Omental fat pad (tissue), 4 donors: Measurements from ENCODE around the gene ADGRG6. TPM values are rescaled to one million over a fixed set of nuclear protein-coding genes. Genes with fewer than 3 reads are reported as not detected.

Experiments used
- ATAC-seq: fragments of 150-250 bp; one replicate; pipeline ENCODE4 v1.9.1; 2016; ENCODE audit warnings: mild to moderate bottlenecking, moderate library complexity; ENCODE audit not compliant: low FRiP score
- DNase-seq: peaks from one replicate; pipeline ENCODE4 v3.0.0-alpha.2; 2019; ENCODE audit warnings: low spot score
- total RNA-seq, 4 donors: library from RNA; depleted of rRNA; stranded (reverse); fragments of >200 nt; gene quantifications; one replicate each; pipeline ENCODE4 v1.1.0, GENCODE V29; 2016
- TF ChIP-seq, protein P1 (sequence below), 3 donors: fragments of 450-650 bp; IDR thresholded peaks; one replicate each; pipeline ENCODE4 v1.5.1; 2016 to 2017; ENCODE audit warnings: antibody characterized with exemption in 3 of 3, mild to moderate bottlenecking in 3 of 3, moderate library complexity in 2 of 3

ADGRG6 gene
- total RNA-seq, 4 donors from 2014 or later, result 28.5 to 68.6 (median 42.7) TPM

DNA sequence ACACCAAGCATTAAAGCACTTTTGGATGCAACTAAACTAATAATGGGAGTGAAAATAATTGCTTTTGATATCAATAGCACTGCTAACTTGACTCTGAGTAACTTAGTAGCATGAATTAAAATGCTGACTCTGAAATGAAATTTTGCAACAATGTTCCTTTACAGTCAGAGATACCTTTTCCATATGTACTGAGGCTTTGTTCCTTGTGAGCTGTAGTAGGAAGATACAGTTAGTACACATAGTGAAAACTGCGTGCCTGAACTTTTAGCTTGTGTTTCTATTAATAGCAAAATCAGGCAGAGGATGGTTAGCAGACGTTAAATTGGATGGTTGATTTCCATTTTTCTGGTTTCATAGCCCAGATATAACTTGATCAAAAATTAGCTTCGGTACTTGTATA is 18.6 kb downstream of the ADGRG6 start:
- TF ChIP-seq, protein P1, sequence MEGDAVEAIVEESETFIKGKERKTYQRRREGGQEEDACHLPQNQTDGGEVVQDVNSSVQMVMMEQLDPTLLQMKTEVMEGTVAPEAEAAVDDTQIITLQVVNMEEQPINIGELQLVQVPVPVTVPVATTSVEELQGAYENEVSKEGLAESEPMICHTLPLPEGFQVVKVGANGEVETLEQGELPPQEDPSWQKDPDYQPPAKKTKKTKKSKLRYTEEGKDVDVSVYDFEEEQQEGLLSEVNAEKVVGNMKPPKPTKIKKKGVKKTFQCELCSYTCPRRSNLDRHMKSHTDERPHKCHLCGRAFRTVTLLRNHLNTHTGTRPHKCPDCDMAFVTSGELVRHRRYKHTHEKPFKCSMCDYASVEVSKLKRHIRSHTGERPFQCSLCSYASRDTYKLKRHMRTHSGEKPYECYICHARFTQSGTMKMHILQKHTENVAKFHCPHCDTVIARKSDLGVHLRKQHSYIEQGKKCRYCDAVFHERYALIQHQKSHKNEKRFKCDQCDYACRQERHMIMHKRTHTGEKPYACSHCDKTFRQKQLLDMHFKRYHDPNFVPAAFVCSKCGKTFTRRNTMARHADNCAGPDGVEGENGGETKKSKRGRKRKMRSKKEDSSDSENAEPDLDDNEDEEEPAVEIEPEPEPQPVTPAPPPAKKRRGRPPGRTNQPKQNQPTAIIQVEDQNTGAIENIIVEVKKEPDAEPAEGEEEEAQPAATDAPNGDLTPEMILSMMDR (IDR thresholded peaks at IDR 0.05), result no peak
- no peak for DNase-seq
- no peak for ATAC-seq

DNA sequence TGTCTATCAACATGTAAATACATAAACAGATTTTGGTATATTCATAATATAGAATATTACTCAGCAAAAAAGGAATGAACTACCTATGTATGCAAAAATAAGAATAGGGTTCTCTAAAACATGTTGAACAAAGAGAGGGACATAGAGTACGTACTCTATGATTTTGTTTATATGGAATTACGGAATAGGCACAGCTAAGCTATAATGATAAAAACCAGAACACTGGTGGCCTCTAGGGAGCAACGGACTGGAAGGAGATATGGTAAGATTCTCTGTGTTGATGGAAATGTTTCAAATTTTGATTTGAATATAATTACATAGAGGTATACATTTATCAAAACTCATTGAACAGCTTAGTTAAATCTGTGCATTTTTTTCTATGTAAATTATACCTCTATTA is 19.6 kb downstream of the ADGRG6 start:
- TF ChIP-seq, protein P1 (IDR thresholded peaks at IDR 0.05), result no peak
- no peak for ATAC-seq
- no peak for DNase-seq

DNA sequence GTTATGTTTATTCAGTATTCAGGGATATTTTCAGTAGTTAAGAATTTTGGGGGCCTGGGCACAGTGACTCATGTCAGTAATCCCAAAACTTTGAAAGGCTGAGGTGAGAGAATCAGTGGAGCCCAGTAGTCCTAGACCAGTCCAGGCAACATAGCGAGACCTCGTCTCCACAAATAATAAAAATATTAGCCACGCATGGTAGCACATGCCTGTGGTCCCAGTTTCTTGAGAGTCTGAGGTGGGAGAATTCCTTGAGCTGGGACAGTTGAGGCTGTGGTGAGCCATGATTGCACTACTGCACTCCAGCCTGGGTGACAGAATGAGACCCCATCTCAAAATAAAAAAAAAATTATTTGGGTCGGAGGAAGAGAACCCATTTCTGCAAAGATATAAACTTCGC is 20.3 kb downstream of the ADGRG6 start:
- TF ChIP-seq, protein P1 (IDR thresholded peaks at IDR 0.05), result no peak
- no peak for ATAC-seq
- DNase-seq, result no peak

DNA sequence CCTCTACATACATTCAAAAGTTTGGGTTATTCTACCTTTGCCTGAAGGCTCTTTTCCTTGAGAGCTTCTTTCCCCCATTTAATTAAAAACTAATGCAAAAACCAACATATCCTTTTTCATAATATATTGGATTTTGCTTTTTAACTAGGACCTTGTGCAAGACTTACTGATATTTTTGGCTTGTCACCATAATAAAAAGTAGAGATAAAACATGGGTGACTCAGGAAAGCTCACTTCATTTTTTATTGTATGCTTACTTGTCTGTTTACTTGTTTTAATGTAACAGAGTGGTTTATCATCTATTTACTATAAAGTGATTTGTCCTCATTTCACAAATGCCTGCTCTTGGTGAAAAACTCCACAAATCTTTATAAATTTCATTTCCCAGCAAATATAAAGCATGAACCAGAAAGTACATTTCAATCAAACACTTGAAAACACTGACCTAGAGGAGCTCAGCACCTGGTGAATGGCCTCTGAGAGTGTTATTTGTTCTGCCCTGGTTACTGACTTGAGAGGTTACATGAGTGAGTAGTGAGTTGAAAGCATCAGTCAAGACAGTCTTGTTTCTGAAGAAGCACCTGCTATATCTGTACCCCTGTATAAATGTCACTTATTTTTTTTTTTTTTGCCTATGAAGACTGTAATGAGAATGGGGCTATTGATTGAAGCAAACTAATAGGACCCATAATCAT is 20.8 kb downstream of the ADGRG6 start:
- DNase-seq (no peak), ATAC-seq (no peak)
- TF ChIP-seq, protein P1 (IDR thresholded peaks at IDR 0.05), result no peak

DNA sequence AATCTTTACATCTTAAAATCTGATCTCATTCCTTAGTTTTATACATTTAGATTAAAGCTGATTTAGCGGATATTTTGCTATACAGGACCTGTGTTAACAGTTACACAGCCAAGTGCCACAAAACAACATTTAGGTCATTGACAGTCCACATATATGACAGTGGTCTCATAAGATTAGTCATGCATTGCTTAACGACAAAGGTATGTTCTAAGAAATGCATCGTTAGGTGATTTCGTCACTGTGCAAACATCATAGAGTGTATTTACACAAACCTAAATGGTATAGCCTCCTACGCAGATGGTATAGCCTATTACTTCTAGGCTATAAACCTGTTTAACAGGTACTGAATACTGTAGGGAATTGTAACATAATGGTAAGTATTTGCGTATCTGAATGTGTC is 21.6 kb downstream of the ADGRG6 start:
- TF ChIP-seq, protein P1 (IDR thresholded peaks at IDR 0.05), result no peak
- DNase-seq (no peak), ATAC-seq (no peak)

DNA sequence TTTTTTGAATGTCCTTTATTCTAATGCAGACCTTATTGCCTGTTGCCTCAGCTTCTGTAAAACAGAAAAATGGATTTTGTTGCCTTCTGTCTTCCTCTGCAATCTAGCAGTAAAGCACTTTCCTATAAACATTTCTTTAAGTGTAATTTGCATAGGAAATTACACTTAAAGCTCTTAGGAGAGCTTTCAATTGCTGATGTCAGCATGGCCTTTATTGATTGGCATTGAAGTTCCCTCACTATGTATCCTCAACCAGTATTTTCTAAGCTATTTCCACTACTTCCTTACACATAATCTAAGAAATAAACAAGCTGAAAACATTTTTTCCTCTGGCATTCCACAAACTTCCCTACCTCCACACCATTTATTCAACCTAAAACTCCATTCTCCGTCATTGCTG is 22.3 kb downstream of the ADGRG6 start:
- TF ChIP-seq, protein P1 (IDR thresholded peaks at IDR 0.05), result no peak
- no peak for DNase-seq
- ATAC-seq, result no peak

DNA sequence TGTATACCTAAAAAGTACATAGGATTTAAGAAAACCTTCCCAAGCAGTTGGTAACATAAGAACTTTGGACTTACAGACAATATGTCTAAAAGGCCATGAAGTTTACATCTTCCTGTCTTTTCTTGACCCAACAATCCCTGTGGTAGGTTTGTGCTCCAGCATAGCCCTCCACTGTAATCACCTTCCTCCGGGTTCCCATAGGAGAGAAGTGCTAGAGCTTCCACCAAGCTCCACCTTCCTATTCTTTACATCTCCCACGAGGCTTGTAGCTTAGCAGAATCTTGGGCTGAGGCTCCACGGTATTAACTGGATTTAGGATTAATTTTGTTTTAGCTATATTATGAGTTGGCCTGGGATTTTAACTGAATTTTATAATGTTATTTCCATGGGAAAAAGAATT is 23.3 kb downstream of the ADGRG6 start:
- TF ChIP-seq, protein P1 (IDR thresholded peaks at IDR 0.05), result no peak
- DNase-seq (no peak), ATAC-seq (no peak)
